Kidney (tissue), 14 donors: ENCODE measurements around the gene CCZ1. TPM values are rescaled to one million over a fixed set of nuclear protein-coding genes. Genes with fewer than 3 reads are reported as not detected.
"Not testable (repeated sequence)": the region's sequence is repeated elsewhere in the genome, so short reads cannot be mapped to it uniquely, and the experiment has no call there.

ENCODE experiments used
- DNase-seq, 5 donors: peaks; one replicate each; pipeline ENCODE4 v3.0.0-alpha.2; 2013 to 2020
- FAIRE-seq: peaks from 2 replicates; lab custom pipeline; 2012; peaks lifted over from hg19 to GRCh38; lab: Jason Lieb, UNC
- H3K27ac ChIP-seq, 2 donors: one replicate each; pipeline ENCODE4 v1.7.0; 2013; ENCODE audit warnings: low read depth in 2 of 2, low read length in 2 of 2, inconsistent platforms in 1 of 2
- H3K27me3 ChIP-seq: one replicate; pipeline ENCODE4 v1.7.1; 2013; ENCODE audit warnings: low read length, inconsistent platforms; ENCODE audit not compliant: control insufficient read depth, insufficient read depth
- H3K36me3 ChIP-seq, 3 donors: one replicate each; pipeline versions ENCODE4 v1.7.0 to v1.7.1; 2013; ENCODE audit warnings: low read length in 3 of 3, control low read depth in 1 of 3, inconsistent platforms in 1 of 3; ENCODE audit not compliant: insufficient read depth in 3 of 3, control insufficient read depth in 2 of 3
- H3K4me1 ChIP-seq, 3 donors: one replicate each; pipeline versions ENCODE4 v1.7.0 to v1.7.1; 2013; ENCODE audit warnings: low read length in 3 of 3, inconsistent platforms in 1 of 3, low read depth in 1 of 3; ENCODE audit not compliant: control insufficient read depth in 2 of 3, insufficient read depth in 2 of 3
- H3K4me3 ChIP-seq, 3 donors: one replicate each; pipeline versions ENCODE4 v1.7.0 to v1.8.1; 2013; ENCODE audit warnings: low read length in 3 of 3, control low read depth in 1 of 3, inconsistent platforms in 1 of 3
- H3K9ac ChIP-seq, 3 donors: one replicate each; pipeline versions ENCODE4 v1.7.0 to v1.7.1; 2013; ENCODE audit warnings: low read length in 3 of 3, control low read depth in 1 of 3, inconsistent platforms in 1 of 3
- H3K9me3 ChIP-seq, 3 donors: one replicate each; pipeline versions ENCODE4 v1.7.0 to v1.7.1; 2013; ENCODE audit warnings: low read length in 3 of 3, control low read depth in 1 of 3, inconsistent platforms in 1 of 3; ENCODE audit not compliant: control insufficient read depth in 2 of 3, insufficient read depth in 1 of 3
- CTCF ChIP-seq: IDR thresholded peaks from 3 replicates; pipeline ENCODE4 v1.5.1; 2012; ENCODE audit warnings: mild to moderate bottlenecking, moderate library complexity, borderline replicate concordance; ENCODE audit not compliant: insufficient read depth; ENCODE audit errors: extremely low read depth
- intact Hi-C: fragments of 100-400 bp; cut with DNase I; formaldehyde crosslinking; loops from one replicate; pipeline ENCODE4 v1.11.1; 2022
- polyA plus RNA-seq: library from polyadenylated mRNA; stranded (reverse); fragments of 350-450 nt; fragmentation: Illumina TruSeq; extraction: RNeasy Lipid Tissue Mini Kit (QIAGEN cat#74804); gene quantifications from one replicate; pipeline ENCODE4 v1.2.3, GENCODE V29; 2014; ENCODE audit warnings: low read depth, low replicate concordance; ENCODE audit not compliant: insufficient read depth
- total RNA-seq: library from RNA; stranded (reverse); fragmentation: NEBNext Ultra II Directional; extraction: Animal tissue kit (Norgen Biotek cat#: 25700); gene quantifications from one replicate; pipeline ENCODE4 v1.2.1, GENCODE V29; 2021
- donor health status: control.
- donor health status: control.
- donor health status: control.
- donor health status: control.
- donor health status: control.
- donor health status: DM: yes; HTN: yes; CAD: no.
- donor health status: Normal renal cell carcinoma (clear cell type).

CCZ1 gene
- total and polyA plus RNA-seq, 2 donors from 2014 or later: 66.3 to 85.2 TPM

- DNase-seq (no peak), FAIRE-seq (no peak)
- TF ChIP-seq CTCF: no peak
- intact Hi-C loops: no loop called here
- no peak overlapping the region for H3K4me3 ChIP-seq
- no peaks in the 10 kb centered on the region for H3K9me3 ChIP-seq
- H3K9ac ChIP-seq: no peak overlapping the region
- no peaks in the 10 kb centered on the region for H3K4me1 ChIP-seq
- H3K36me3 ChIP-seq: no peaks in the 10 kb centered on the region
- no peaks in the 10 kb centered on the region for H3K27me3 ChIP-seq
- H3K27ac ChIP-seq: no peak overlapping the region
These were observed 28.8 kb upstream of the CCZ1 start for GRCh38 chr7:5869691-5870090.

- no peak overlapping the region for H3K27ac ChIP-seq
- intact Hi-C loops: no loop called here
- FAIRE-seq: no peak
These were observed 28.2 kb upstream of the CCZ1 start for GRCh38 chr7:5870311-5870710.

GRCh38 chr7:5872326-5872725, 26.2 kb upstream of the CCZ1 start:
- H3K4me1 ChIP-seq: no peaks in the 10 kb centered on the region
- no peaks in the 10 kb centered on the region for H3K9me3 ChIP-seq
- TF ChIP-seq CTCF: no peak
- intact Hi-C loops: no loop called here
- H3K36me3 ChIP-seq: no peaks in the 10 kb centered on the region
- no peak overlapping the region for H3K27ac ChIP-seq
- no peaks in the 10 kb centered on the region for H3K27me3 ChIP-seq
- DNase-seq (no peak), FAIRE-seq (no peak)
- no peak overlapping the region for H3K9ac ChIP-seq
- H3K4me3 ChIP-seq: no peak overlapping the region

More at GRCh38 chr7:5870311-5870710, 28.2 kb upstream of the CCZ1 start:
- no peaks in the 10 kb centered on the region for H3K36me3 ChIP-seq
- no peak for TF ChIP-seq CTCF
- DNase-seq: no peak
- no peaks in the 10 kb centered on the region for H3K9me3 ChIP-seq
- H3K4me3 ChIP-seq: no peak overlapping the region
- no peaks in the 10 kb centered on the region for H3K4me1 ChIP-seq
- H3K27me3 ChIP-seq: no peaks in the 10 kb centered on the region
- H3K9ac ChIP-seq: no peak overlapping the region

GRCh38 chr7:5879591-5879990, 18.9 kb upstream of the CCZ1 start:
- FAIRE-seq, H3K27me3 ChIP-seq, DNase-seq, H3K4me3 ChIP-seq, H3K9me3 ChIP-seq, H3K4me1 ChIP-seq, H3K27ac ChIP-seq, H3K36me3 ChIP-seq, intact Hi-C loops, H3K9ac ChIP-seq: not testable (repeated sequence)

- H3K27ac ChIP-seq, H3K9me3 ChIP-seq, H3K27me3 ChIP-seq, H3K4me3 ChIP-seq, H3K36me3 ChIP-seq, DNase-seq, H3K4me1 ChIP-seq, H3K9ac ChIP-seq, intact Hi-C loops, FAIRE-seq: not testable (repeated sequence)
These were observed 18.4 kb upstream of the CCZ1 start for GRCh38 chr7:5880106-5880505.

GRCh38 chr7:5884431-5884830, 14.1 kb upstream of the CCZ1 start:
- DNase-seq, H3K27me3 ChIP-seq, H3K4me1 ChIP-seq, H3K4me3 ChIP-seq, H3K27ac ChIP-seq, intact Hi-C loops, H3K9ac ChIP-seq, H3K9me3 ChIP-seq, FAIRE-seq, H3K36me3 ChIP-seq: not testable (repeated sequence)
